GM21619 (cell line): ENCODE results near the gene ATF6.

Experiments
- ATAC-seq: cut with Tn5 transposase; IDR thresholded peaks from one replicate; pipeline ENCODE4 v1.9.1; 2021; ENCODE audit not compliant: unreplicated experiment

The ATF6 gene

GRCh38 chr1:161956930-161957329 lies 190.8 kb downstream of the ATF6 start:
- no peak for ATAC-seq

- no peak for ATAC-seq
Measured at GRCh38 chr1:161958425-161958824, 192.3 kb downstream of the ATF6 start.

- peak; percentile 94 for ATAC-seq
Measured at GRCh38 chr1:161962091-161962887, 196.2 kb downstream of the ATF6 start.

GRCh38 chr1:161966067-161966466 lies 199.9 kb downstream of the ATF6 start:
- no peak for ATAC-seq

- ATAC-seq = no peak
Measured at GRCh38 chr1:161970036-161970435, 203.9 kb downstream of the ATF6 start.

- ATAC-seq = no peak
Measured at GRCh38 chr1:161970633-161971032, 204.5 kb downstream of the ATF6 start.

GRCh38 chr1:161972828-161973227 lies 206.7 kb downstream of the ATF6 start:
- no peak for ATAC-seq

- ATAC-seq = no peak
Measured at GRCh38 chr1:161973924-161974845, 208.1 kb downstream of the ATF6 start.

GRCh38 chr1:161978011-161978790 lies 212.1 kb downstream of the ATF6 start:
- ATAC-seq = no peak

GRCh38 chr1:161981126-161981525 lies 215.0 kb downstream of the ATF6 start:
- ATAC-seq = no peak

GRCh38 chr1:161981735-161982506 lies 215.8 kb downstream of the ATF6 start:
- ATAC-seq = no peak

GRCh38 chr1:161982507-161982895 lies 216.4 kb downstream of the ATF6 start:
- no peak for ATAC-seq

GRCh38 chr1:161982917-161983316 lies 216.8 kb downstream of the ATF6 start:
- ATAC-seq = no peak

GRCh38 chr1:161983725-161984124 lies 217.6 kb downstream of the ATF6 start:
- no peak for ATAC-seq

GRCh38 chr1:161985301-161985822 lies 219.2 kb downstream of the ATF6 start:
- ATAC-seq = no peak

GRCh38 chr1:161986328-161986727 lies 220.2 kb downstream of the ATF6 start:
- no peak for ATAC-seq

GRCh38 chr1:161987303-161987702 lies 221.2 kb downstream of the ATF6 start:
- ATAC-seq = no peak

- ATAC-seq = no peak
Measured at GRCh38 chr1:161987872-161988271, 221.8 kb downstream of the ATF6 start.

- ATAC-seq = no peak
Measured at GRCh38 chr1:161988413-161988812, 222.3 kb downstream of the ATF6 start.

GRCh38 chr1:161989108-161989507 lies 223.0 kb downstream of the ATF6 start:
- ATAC-seq = no peak
